Measurements from ENCODE around the gene GNG7. TPM values are rescaled to one million over a fixed set of nuclear protein-coding genes. Genes with fewer than 3 reads are reported as not detected.

The GNG7 gene
- total RNA-seq, 4 donors from 2014 or later: 2.1 to 4.3 (median 3.0) TPM

- Histone ChIP-seq H3K9me3 (no peaks in the 10 kb centered on the region), H3K36me3 (no peaks in the 10 kb centered on the region), H3K4me1 (peaks cover 18% of the 10 kb centered on the region), H3K27ac (no peak overlapping the region), H3K27me3 (no peaks in the 10 kb centered on the region), H3K4me3 (no peak overlapping the region)
- no peak for TF ChIP-seq EP300 (IDR thresholded peaks at IDR 0.05)
- TF ChIP-seq POLR2A (IDR thresholded peaks at IDR 0.05): no peak
- TF ChIP-seq POLR2AphosphoS5 (IDR thresholded peaks at IDR 0.05): no peak
- TF ChIP-seq, protein P1, sequence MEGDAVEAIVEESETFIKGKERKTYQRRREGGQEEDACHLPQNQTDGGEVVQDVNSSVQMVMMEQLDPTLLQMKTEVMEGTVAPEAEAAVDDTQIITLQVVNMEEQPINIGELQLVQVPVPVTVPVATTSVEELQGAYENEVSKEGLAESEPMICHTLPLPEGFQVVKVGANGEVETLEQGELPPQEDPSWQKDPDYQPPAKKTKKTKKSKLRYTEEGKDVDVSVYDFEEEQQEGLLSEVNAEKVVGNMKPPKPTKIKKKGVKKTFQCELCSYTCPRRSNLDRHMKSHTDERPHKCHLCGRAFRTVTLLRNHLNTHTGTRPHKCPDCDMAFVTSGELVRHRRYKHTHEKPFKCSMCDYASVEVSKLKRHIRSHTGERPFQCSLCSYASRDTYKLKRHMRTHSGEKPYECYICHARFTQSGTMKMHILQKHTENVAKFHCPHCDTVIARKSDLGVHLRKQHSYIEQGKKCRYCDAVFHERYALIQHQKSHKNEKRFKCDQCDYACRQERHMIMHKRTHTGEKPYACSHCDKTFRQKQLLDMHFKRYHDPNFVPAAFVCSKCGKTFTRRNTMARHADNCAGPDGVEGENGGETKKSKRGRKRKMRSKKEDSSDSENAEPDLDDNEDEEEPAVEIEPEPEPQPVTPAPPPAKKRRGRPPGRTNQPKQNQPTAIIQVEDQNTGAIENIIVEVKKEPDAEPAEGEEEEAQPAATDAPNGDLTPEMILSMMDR (IDR thresholded peaks at IDR 0.05): no peak
- no peak for DNase-seq (ENCODE audit: low spot score in 2 of 2)
- 88% methylated on average over 4 of the region's 10 CpGs for WGBS
These were observed 66.2 kb downstream of the GNG7 start for GRCh38 chr19:2636141-2636896.

DNA sequence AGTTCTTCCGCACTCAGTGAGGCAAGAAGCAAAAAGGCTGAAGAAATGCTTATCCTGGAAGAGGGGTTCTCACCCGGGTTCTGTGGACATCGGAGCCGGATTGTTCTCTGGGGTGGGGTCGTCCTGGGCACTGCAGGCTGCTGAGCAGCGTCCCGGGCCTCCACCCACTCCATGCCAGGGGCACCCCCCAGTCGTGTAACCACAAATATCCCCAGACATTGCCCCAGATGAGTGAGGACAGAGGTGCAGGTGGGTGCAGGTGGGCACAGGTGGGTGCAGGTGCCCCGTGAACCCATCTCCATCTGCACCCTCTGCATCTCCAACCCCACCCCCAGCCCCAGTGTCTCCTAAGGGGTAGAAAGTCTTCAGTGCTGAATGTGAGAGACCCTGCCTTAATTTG lies 67.5 kb downstream of the GNG7 start:
- Histone ChIP-seq H3K27me3 (no peaks in the 10 kb centered on the region), H3K9me3 (peaks cover 7% of the 10 kb centered on the region), H3K27ac (peak overlapping the region; percentile 7), H3K4me1 (peaks cover 21% of the 10 kb centered on the region), H3K36me3 (no peaks in the 10 kb centered on the region), H3K4me3 (no peak overlapping the region)
- no peak for TF ChIP-seq EP300 (IDR thresholded peaks at IDR 0.05)
- no peak for TF ChIP-seq POLR2A (IDR thresholded peaks at IDR 0.05)
- TF ChIP-seq, protein P1 (IDR thresholded peaks at IDR 0.05): no peak
- no peak for TF ChIP-seq POLR2AphosphoS5 (IDR thresholded peaks at IDR 0.05)
- no peak for DNase-seq (ENCODE audit: low spot score in 2 of 2)
- WGBS: 82% methylated on average over 9 of the region's 9 CpGs

- no peak for DNase-seq (ENCODE audit: low spot score in 2 of 2)
- Histone ChIP-seq H3K4me1 (peaks cover 25% of the 10 kb centered on the region), H3K27me3 (no peaks in the 10 kb centered on the region), H3K9me3 (peaks cover 7% of the 10 kb centered on the region), H3K27ac (no peak overlapping the region), H3K36me3 (no peaks in the 10 kb centered on the region), H3K4me3 (no peak overlapping the region)
- 80% methylated on average over 21 of the region's 28 CpGs for WGBS
- TF ChIP-seq POLR2AphosphoS5 (IDR thresholded peaks at IDR 0.05): no peak
- TF ChIP-seq POLR2A (IDR thresholded peaks at IDR 0.05): no peak
- TF ChIP-seq EP300 (IDR thresholded peaks at IDR 0.05): no peak
- TF ChIP-seq, protein P1 (IDR thresholded peaks at IDR 0.05): no peak
These were observed 68.1 kb downstream of the GNG7 start for GRCh38 chr19:2634228-2634951.

GRCh38 chr19:2633693-2634075 lies 68.8 kb downstream of the GNG7 start:
- Histone ChIP-seq H3K4me3 (no peak overlapping the region), H3K27me3 (no peaks in the 10 kb centered on the region), H3K9me3 (peaks cover 7% of the 10 kb centered on the region), H3K27ac (no peak overlapping the region), H3K4me1 (peaks cover 20% of the 10 kb centered on the region), H3K36me3 (no peaks in the 10 kb centered on the region)
- DNase-seq (ENCODE audit: low spot score in 2 of 2): no peak
- 74% methylated on average over 7 of the region's 12 CpGs for WGBS
- no peak for TF ChIP-seq POLR2A (IDR thresholded peaks at IDR 0.05)
- TF ChIP-seq, protein P1 (IDR thresholded peaks at IDR 0.05): no peak
- no peak for TF ChIP-seq POLR2AphosphoS5 (IDR thresholded peaks at IDR 0.05)
- no peak for TF ChIP-seq EP300 (IDR thresholded peaks at IDR 0.05)

GRCh38 chr19:2631213-2631821 lies 71.2 kb downstream of the GNG7 start:
- Histone ChIP-seq H3K36me3 (no peaks in the 10 kb centered on the region), H3K9me3 (peaks cover 7% of the 10 kb centered on the region), H3K4me1 (peaks cover 27% of the 10 kb centered on the region), H3K4me3 (no peak overlapping the region), H3K27ac (no peak overlapping the region), H3K27me3 (no peaks in the 10 kb centered on the region)
- TF ChIP-seq POLR2AphosphoS5 (IDR thresholded peaks at IDR 0.05) (no peak), POLR2A (IDR thresholded peaks at IDR 0.05) (no peak), EP300 (IDR thresholded peaks at IDR 0.05) (no peak)
- TF ChIP-seq, protein P1 (IDR thresholded peaks at IDR 0.05): no peak
- 95% methylated on average over 4 of the region's 4 CpGs for WGBS
- DNase-seq (ENCODE audit: low spot score in 2 of 2): no peak

Measured in suprapubic skin (tissue), 4 donors.